NT2/D1 (cell line): ENCODE results near the gene TRPV4.

ENCODE experiments used
- SUZ12 ChIP-seq: IDR thresholded peaks from 2 replicates; pipeline ENCODE4 v1.6.1; 2011; ENCODE audit not compliant: insufficient read length, insufficient read depth; ENCODE audit errors: extremely low read depth
- YY1 ChIP-seq: IDR thresholded peaks from 2 replicates; pipeline ENCODE4 v1.6.1; 2011; ENCODE audit not compliant: insufficient read length, insufficient read depth

- TF ChIP-seq YY1, result no peak
- TF ChIP-seq SUZ12, result no peak
Measured at GRCh38 chr12:109811624-109811995, 21.6 kb downstream of the TRPV4 start.
